Body of pancreas (tissue), 4 donors: ENCODE results near the gene CLCF1. TPM values are rescaled to one million over a fixed set of nuclear protein-coding genes. Genes with fewer than 3 reads are reported as not detected.

Source experiments
- ATAC-seq: fragments of 150-250 bp; one replicate; pipeline ENCODE4 v1.9.1; 2016
- DNase-seq, 4 donors: peaks; one replicate each; pipeline ENCODE4 v3.0.0-alpha.2; 2019
- H3K27ac ChIP-seq, 4 donors: fragments of 200-600 bp; sonication (generic); 1 replicate in 3 of 4; 2 replicates in 1 of 4; pipeline versions ENCODE4 v1.5.1 to v1.6.1; 2016 to 2019; ENCODE audit warnings: mild to moderate bottlenecking in 1 of 4, mixed read lengths in 1 of 4, moderate library complexity in 1 of 4
- H3K27me3 ChIP-seq, 2 donors: fragments of 200-600 bp; sonication (generic); one replicate each; pipeline ENCODE4 v1.6.0; 2016; ENCODE audit warnings: mild to moderate bottlenecking in 1 of 2
- H3K36me3 ChIP-seq, 2 donors: fragments of 200-600 bp; sonication (generic); replicated peaks in 1 of 2; 2 replicates each; pipeline ENCODE4 v1.5.1; 2016; ENCODE audit warnings: low read depth in 2 of 2; ENCODE audit not compliant: insufficient read depth in 1 of 2
- H3K4me1 ChIP-seq: fragments of 200-600 bp; sonication (generic); one replicate; pipeline ENCODE4 v1.6.0; 2016
- H3K4me3 ChIP-seq, 2 donors: fragments of 200-600 bp; sonication (generic); 1 replicate in 1 of 2; 2 replicates in 1 of 2; pipeline ENCODE4 v1.5.1; 2016 to 2019
- H3K9me3 ChIP-seq, 3 donors: fragments of 200-600 bp; sonication (generic); 1 replicate in 2 of 3; 2 replicates in 1 of 3; pipeline ENCODE4 v1.5.1; 2016
- CTCF ChIP-seq, 7 experiments: fragments of 450-650 bp in 4 of 7; fragments of 200-600 bp in 3 of 7; sonication (generic) in 3 of 7; IDR thresholded peaks; one replicate each; pipeline ENCODE4 v1.5.1; 2016 to 2019; ENCODE audit warnings: antibody characterized with exemption in 7 of 7
- POLR2A ChIP-seq, 3 donors: fragments of 450-650 bp; IDR thresholded peaks; one replicate each; pipeline ENCODE4 v1.6.1; 2016; ENCODE audit warnings: antibody characterized with exemption in 3 of 3, mild to moderate bottlenecking in 2 of 3
- WGBS, 2 donors: methylation state at CpG; one replicate each; pipeline ENCODE4 v1.1.5; 2017; 5-methylcytosine and 5-hydroxymethylcytosine counted together
- intact Hi-C: fragments of 100-400 bp; cut with DNase I; formaldehyde crosslinking; loops from one replicate; pipeline ENCODE4 v1.15.1; 2023
- total RNA-seq, 2 donors: library from RNA; depleted of rRNA; stranded (reverse); fragments of >200 nt; gene quantifications; one replicate each; pipeline ENCODE4 v1.1.0, GENCODE V29; 2016

CLCF1 gene
- total RNA-seq, 2 donors from 2014 or later: 2.3 to 14.5 TPM

- Histone ChIP-seq H3K36me3 (no peaks in the 10 kb centered on the region), H3K9me3 (no peaks in the 10 kb centered on the region), H3K27ac (no peak overlapping the region), H3K27me3 (no peaks in the 10 kb centered on the region), H3K4me3 (no peak overlapping the region), H3K4me1 (peaks cover 66% of the 10 kb centered on the region)
- TF ChIP-seq POLR2A (IDR thresholded peaks at IDR 0.05) (no peak), CTCF (IDR thresholded peaks at IDR 0.05) (no peak)
- DNase-seq: peak in 3 of 4 donors; percentile 46 to 71 (median 52)
- ATAC-seq: no peak
- intact Hi-C loops: no loop called here
- WGBS, 2 donors: 56 to 59% methylated on average over 13 to 21 of the region's 21 CpGs
These were observed 43.3 kb upstream of the CLCF1 start for GRCh38 chr11:67416416-67417335.

DNA sequence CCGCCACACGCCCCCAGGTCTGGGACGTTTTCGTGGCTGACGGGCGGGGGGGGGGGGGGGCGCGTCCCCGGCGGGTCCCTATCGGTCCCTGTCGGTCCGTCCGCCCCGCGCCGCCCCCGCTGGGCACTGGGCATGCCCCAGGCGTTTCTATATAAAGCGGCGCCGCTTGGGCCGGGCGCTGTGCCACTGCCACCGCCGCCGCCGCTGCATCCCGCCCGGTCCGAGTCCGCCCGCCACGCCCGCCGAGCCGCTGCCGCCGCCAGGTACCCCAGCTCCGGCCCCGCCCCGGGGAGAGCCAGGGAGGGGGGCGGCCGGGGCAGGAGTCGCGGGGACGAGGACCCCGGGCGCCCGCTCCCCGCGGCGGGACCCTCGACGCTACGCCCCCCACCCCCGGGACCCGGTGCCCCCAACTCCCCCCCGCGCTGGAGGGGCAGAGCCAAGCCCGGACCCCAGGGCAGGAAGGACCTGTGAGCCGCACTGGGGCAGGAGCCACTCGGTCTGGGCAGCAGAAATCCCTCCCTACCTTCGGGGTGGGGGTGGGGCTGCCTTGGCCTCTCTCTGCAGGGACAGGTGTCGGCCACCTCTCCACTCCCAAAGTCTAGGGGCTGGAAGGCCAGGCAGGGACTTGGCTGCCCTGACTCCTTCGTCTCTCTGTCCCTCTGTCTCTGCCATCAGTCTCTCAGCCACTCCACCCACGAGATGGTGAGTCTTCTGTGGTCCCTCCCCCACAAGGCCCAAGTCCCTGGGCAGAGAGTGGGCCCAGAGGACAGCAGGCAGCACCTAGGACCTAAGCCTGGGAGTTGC, 42.3 kb upstream of the CLCF1 start, which contains the start of gene CARNS1:
Gene CARNS1 (plus strand): TSS at position 178 of the 804 bp plus-strand sequence. CDS start 522 bp downstream, at position 700.
- DNase-seq (peak in 3 of 4 donors; percentile 48 to 68 (median 63)), ATAC-seq (no peak)
- Histone ChIP-seq H3K4me3 (peak within 1 kb of the TSS in 1 of 2 donors; percentile 6), H3K27me3 (no peaks in the 10 kb centered on the region), H3K4me1 (peaks cover 61% of the 10 kb centered on the region), H3K9me3 (no peaks in the 10 kb centered on the region), H3K36me3 (no peaks in the 10 kb centered on the region), H3K27ac (peak within 1 kb of the TSS in 2 of 4 donors; percentile 30 to 37)
- intact Hi-C loops: no loop called here
- TF ChIP-seq CTCF (IDR thresholded peaks at IDR 0.05) (no peak), POLR2A (IDR thresholded peaks at IDR 0.05) (no peak)
- WGBS, 2 donors: 5 to 8% methylated on average over 5 to 56 of the region's 67 CpGs

GRCh38 chr11:67413266-67413849, 40.0 kb upstream of the CLCF1 start:
- no peak overlapping the region for H3K27ac ChIP-seq
- WGBS, 2 donors: 18 to 37% methylated on average over 2 of the region's 2 CpGs
- no peaks in the 10 kb centered on the region for H3K9me3 ChIP-seq
- no peaks in the 10 kb centered on the region for H3K27me3 ChIP-seq
- H3K36me3 ChIP-seq: no peaks in the 10 kb centered on the region
- no peak for DNase-seq
- TF ChIP-seq POLR2A (IDR thresholded peaks at IDR 0.05) (no peak), CTCF (IDR thresholded peaks at IDR 0.05) (no peak)
- no peak overlapping the region for H3K4me3 ChIP-seq
- H3K4me1 ChIP-seq: peaks cover 48% of the 10 kb centered on the region
- intact Hi-C loops: no loop called here
- ATAC-seq: no peak

GRCh38 chr11:67412495-67413179, 39.2 kb upstream of the CLCF1 start:
- ATAC-seq (no peak), DNase-seq (no peak)
- Histone ChIP-seq H3K9me3 (no peaks in the 10 kb centered on the region), H3K36me3 (no peaks in the 10 kb centered on the region), H3K4me3 (no peak overlapping the region), H3K27me3 (no peaks in the 10 kb centered on the region), H3K4me1 (peaks cover 40% of the 10 kb centered on the region), H3K27ac (no peak overlapping the region)
- 39 to 46% methylated on average over 3 to 9 of the region's 9 CpGs for WGBS, 2 donors
- intact Hi-C loops: no loop called here
- TF ChIP-seq POLR2A (IDR thresholded peaks at IDR 0.05) (no peak), CTCF (IDR thresholded peaks at IDR 0.05) (no peak)
